ENCODE measurements around the gene COL18A1. TPM values are rescaled to one million over a fixed set of nuclear protein-coding genes. Genes with fewer than 3 reads are reported as not detected.

COL18A1 gene
- total and polyA plus RNA-seq, 2 of the 8 experiments (the other 6 are each of a cell fraction or from before 2014, with no cell fraction given) = 145 to 201 TPM

DNA sequence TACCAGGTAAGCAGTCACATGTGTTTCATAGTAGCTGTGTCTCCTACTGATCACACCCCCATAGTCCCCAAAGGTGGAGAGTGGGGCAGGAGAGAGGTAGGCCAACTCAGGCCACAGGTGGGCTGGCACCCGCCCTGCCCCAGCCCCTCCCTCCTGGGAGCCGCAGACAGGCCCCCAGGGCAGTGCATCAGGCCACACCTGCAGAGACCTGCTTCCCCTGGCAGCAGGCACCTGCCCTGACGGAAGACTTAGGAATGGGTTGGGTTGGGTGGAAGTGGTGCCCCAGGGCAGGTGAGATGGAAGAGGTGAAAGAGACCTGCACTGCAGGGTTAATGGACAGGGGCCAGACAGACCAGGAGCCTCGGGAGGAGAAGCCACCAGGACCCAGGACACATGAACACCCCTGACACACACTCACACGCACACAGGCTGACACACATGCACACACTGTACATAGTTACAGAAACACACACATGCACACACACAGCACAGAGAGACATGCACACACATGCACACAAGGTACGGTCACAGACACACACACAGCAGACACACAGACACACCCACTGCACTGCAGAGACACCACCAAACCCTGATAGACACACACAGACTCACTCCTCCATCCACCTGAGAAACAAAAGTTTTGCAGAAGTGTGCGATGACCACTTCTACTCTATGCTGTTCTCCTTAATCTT, 1.7 kb upstream of the COL18A1 start:
- FAIRE-seq (no peak), DNase-seq (ENCODE audit: low read depth in 1 of 2, low spot score in 2 of 2) (no peak)
- H3K23ac ChIP-seq (ENCODE audit: insufficient read length) = no peak overlapping the region
- H4K8ac ChIP-seq (ENCODE audit: extremely low read depth, insufficient read depth, low read length) = no peak overlapping the region
- no peak overlapping the region for H3K14ac ChIP-seq (ENCODE audit: insufficient read length)
- no peak overlapping the region for H2AFZ ChIP-seq (ENCODE audit: low read length)
- peaks cover 0 to 23% of the 10 kb centered on the region in 2 experiments; a peak in 2 of 4 replicates for H3K79me2 ChIP-seq (ENCODE audit: control insufficient read depth in 1 of 2, insufficient read depth in 2 of 2, low read length in 2 of 2)
- H3K79me1 ChIP-seq (ENCODE audit: low read depth, low read length) = peaks cover 8% of the 10 kb centered on the region
- peaks cover 0 to 7% of the 10 kb centered on the region in 2 experiments; a peak in 2 of 4 replicates for H3K9me3 ChIP-seq (ENCODE audit: insufficient read depth in 2 of 2, low read depth in 1 of 2, low read length in 1 of 2)
- H2AK5ac ChIP-seq (ENCODE audit: low read depth, low read length) = peak overlapping the region; percentile 100
- no peak overlapping the region for H4K5ac ChIP-seq (ENCODE audit: insufficient read length, low read depth, low read length)
- ChIA-PET POLR2A (ENCODE audit: partially characterized antibody) (interaction anchor here (0.9 to 1.1 kb wide), 2 partner anchors 42 to 124 kb away, joined by 3 to 4 read pairs; no protein-coding TSS in a partner anchor), CTCF (ENCODE audit: partially characterized antibody) (interaction anchor here (1.3 to 2.2 kb wide), 3 partner anchors 16 to 113 kb away, joined by 4 to 7 read pairs (median 4); no protein-coding TSS in a partner anchor)
- peak overlapping the region; percentile 75; a peak in 1 of 4 replicates for H3K4me2 ChIP-seq (ENCODE audit: insufficient read depth in 1 of 2, low read depth in 2 of 2, low read length in 2 of 2)
- H3K36me3 ChIP-seq (ENCODE audit: control insufficient read depth in 2 of 4, insufficient read depth in 4 of 4, low read length in 3 of 4) = no peaks in the 10 kb centered on the region
- H3K4me3 ChIP-seq (ENCODE audit: extremely low read depth in 1 of 4, insufficient read depth in 2 of 4, low read depth in 3 of 4, low read length in 4 of 4) = peak overlapping the region in 1 of 4 experiments; percentile 77; a peak in 2 of 8 replicates
- H3K4ac ChIP-seq (replicated peaks; ENCODE audit: insufficient read length, low read depth, low read length) = no peak overlapping the region
- H4K20me1 ChIP-seq (replicated peaks in 1 of 2; ENCODE audit: control insufficient read depth in 1 of 2, insufficient read depth in 2 of 2, low read length in 2 of 2) = peaks cover 5 to 11% of the 10 kb centered on the region in 2 experiments
- H3K27me3 ChIP-seq (replicated peaks in 1 of 4; ENCODE audit: control insufficient read depth in 3 of 4, extremely low read depth in 1 of 4, insufficient read depth in 3 of 4, low read length in 3 of 4) = peaks cover 0 to 4% (median 0%) of the 10 kb centered on the region in 4 experiments; a peak in 4 of 7 replicates
- peak overlapping the region; percentile 99 for H2BK15ac ChIP-seq (ENCODE audit: low read length)
- no peak overlapping the region for H3K27ac ChIP-seq (ENCODE audit: low read depth, low read length)
- H3K23me2 ChIP-seq (ENCODE audit: low read depth, low read length) = peaks cover 6% of the 10 kb centered on the region
- H3K9ac ChIP-seq (replicated peaks in 1 of 4; ENCODE audit: extremely low read depth in 1 of 4, low read depth in 3 of 4, low read length in 3 of 4) = peak overlapping the region in 1 of 4 experiments; percentile 50; a peak in 2 of 7 replicates
- no peak overlapping the region for H2BK120ac ChIP-seq (replicated peaks; ENCODE audit: low read depth, low read length)
- peaks cover 12 to 27% (median 20%) of the 10 kb centered on the region in 4 experiments for H3K4me1 ChIP-seq (replicated peaks in 1 of 4; ENCODE audit: control insufficient read depth in 3 of 4, insufficient read depth in 4 of 4, low read length in 3 of 4)
- H4K91ac ChIP-seq (replicated peaks; ENCODE audit: insufficient read length, low read length) = peak overlapping the region; percentile 88
- no peak for TF ChIP-seq POLR2A (IDR thresholded peaks at IDR 0.05; ENCODE audit: control extremely low read depth in 1 of 2, low read depth in 2 of 2, low read length in 2 of 2)
- H2BK5ac ChIP-seq (ENCODE audit: low read depth, low read length) = peak overlapping the region; percentile 83; the same call in 1 of the 2 replicates
- H3K56ac ChIP-seq (replicated peaks; ENCODE audit: insufficient read length, low read depth, low read length) = no peak overlapping the region
- peak overlapping the region; percentile 82; the same call in 1 of the 2 replicates for H2BK20ac ChIP-seq (ENCODE audit: low read length)
- H2BK12ac ChIP-seq (ENCODE audit: low read depth, low read length) = peak overlapping the region; percentile 98; the same call in 1 of the 2 replicates
- no peak overlapping the region; the same call in 1 of the 2 replicates for H3K18ac ChIP-seq (ENCODE audit: extremely low read depth, low read length)
- 87% methylated on average over 7 of the region's 7 CpGs; no CpG with 5 or more reads in 1 of the 2 experiments for WGBS, 2 experiments (ENCODE audit: extremely low coverage in 1 of 2, insufficient coverage in 1 of 2, insufficient read length in 1 of 2, insufficient replicate concordance in 2 of 2, low coverage in 1 of 2, low lambda C conversion rate in 2 of 2, missing lambda C conversion rate in 1 of 2)

All from H1 (cell line).